ENCODE results near the gene ERCC5. TPM values are rescaled to one million over a fixed set of nuclear protein-coding genes. Genes with fewer than 3 reads are reported as not detected.

Gene ERCC5
- total RNA-seq, 1 donor from 2014 or later, result 51.1 TPM

DNA sequence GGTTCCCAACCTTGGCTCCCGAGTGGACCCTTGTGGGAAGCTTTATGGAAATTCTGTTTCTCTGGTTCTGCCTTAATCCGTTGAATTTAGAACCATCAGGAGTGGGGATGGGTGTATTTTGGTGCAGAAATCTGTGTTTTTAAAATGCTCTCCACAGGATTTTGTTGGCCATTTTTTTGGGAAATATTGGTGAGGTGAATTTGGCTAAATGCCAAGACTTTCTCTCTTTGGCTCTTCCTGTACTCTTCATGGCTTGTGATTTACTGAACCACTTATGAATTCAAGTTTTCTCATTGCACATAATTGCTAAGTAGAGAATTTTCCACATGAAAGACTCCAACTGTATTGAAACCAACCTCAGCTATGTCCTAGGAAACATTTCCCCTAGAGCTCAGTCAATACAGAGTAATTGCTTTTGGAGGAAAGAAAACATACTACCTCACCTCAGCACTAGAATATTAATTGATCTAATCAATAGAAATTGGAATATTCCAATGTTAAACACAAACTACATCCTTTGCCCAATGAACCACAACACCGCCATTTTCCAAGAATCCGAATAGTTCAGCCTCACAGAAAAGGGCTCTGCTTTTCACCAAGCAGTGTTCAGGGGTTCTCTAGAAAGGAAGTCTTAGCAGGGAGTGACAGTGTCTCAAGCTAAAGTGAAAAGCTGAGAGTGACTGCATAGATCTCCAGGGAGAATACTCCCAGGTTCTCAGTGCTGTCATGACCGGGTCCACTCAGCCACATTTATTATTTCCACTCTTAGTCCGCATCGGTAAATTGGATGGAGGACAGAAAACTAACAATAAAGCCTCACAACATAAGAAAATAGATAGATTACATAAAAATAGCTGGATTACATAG, 60.3 kb downstream of the ERCC5 start:
- Mint-ChIP-seq H3K4me3 (ENCODE audit: unreplicated experiment) (no peak overlapping the region), H3K9me3 (ENCODE audit: low read depth) (no peaks in the 10 kb centered on the region), H3K27me3 (ENCODE audit: low read depth) (peaks cover 2% of the 10 kb centered on the region), H3K36me3 (ENCODE audit: low read depth) (no peaks in the 10 kb centered on the region), H3K27ac (ENCODE audit: unreplicated experiment) (no peak overlapping the region), H3K4me1 (ENCODE audit: low read depth) (no peaks in the 10 kb centered on the region)
- no peak for DNase-seq (ENCODE audit: low spot score)
- TF ChIP-seq, protein P1, sequence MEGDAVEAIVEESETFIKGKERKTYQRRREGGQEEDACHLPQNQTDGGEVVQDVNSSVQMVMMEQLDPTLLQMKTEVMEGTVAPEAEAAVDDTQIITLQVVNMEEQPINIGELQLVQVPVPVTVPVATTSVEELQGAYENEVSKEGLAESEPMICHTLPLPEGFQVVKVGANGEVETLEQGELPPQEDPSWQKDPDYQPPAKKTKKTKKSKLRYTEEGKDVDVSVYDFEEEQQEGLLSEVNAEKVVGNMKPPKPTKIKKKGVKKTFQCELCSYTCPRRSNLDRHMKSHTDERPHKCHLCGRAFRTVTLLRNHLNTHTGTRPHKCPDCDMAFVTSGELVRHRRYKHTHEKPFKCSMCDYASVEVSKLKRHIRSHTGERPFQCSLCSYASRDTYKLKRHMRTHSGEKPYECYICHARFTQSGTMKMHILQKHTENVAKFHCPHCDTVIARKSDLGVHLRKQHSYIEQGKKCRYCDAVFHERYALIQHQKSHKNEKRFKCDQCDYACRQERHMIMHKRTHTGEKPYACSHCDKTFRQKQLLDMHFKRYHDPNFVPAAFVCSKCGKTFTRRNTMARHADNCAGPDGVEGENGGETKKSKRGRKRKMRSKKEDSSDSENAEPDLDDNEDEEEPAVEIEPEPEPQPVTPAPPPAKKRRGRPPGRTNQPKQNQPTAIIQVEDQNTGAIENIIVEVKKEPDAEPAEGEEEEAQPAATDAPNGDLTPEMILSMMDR (IDR thresholded peaks at IDR 0.05), result no peak

DNA sequence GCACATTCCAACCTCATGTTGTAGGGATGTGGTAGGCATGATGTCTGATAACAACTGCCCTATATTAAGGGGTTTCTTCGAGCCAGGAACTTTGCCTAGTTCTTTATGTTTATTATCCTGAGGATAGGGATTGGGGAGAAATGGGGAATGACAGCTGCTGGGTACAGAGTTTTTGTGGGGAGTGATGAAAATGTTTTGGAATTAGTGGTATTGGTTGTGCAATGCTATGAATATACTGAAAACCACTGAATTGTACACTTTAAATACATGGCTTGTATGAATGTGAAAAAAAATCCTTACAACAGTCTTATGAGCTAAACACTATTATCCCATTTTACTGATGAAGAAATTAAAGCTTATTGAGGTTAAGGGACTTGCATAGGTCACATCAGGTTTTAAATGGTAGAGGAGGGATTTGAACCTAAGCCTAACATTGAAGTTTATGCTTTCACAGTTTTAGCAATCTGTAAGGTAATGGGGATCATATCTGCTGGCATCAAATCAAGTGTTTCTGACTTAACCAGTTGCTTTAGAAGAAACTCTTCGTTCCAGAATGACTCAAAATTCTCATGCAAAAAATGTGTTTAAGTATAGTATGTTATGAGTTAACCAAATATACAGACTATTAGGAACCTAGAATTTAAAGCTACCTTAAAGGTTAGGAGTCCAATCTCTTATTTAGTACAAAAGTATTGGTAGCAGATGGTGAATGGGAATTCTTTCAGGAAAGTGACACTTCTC, 61.4 kb downstream of the ERCC5 start:
- DNase-seq (ENCODE audit: low spot score), result no peak
- Mint-ChIP-seq H3K4me1 (ENCODE audit: low read depth) (no peaks in the 10 kb centered on the region), H3K27ac (ENCODE audit: unreplicated experiment) (no peak overlapping the region), H3K9me3 (ENCODE audit: low read depth) (no peaks in the 10 kb centered on the region), H3K4me3 (ENCODE audit: unreplicated experiment) (no peak overlapping the region), H3K27me3 (ENCODE audit: low read depth) (peaks cover 2% of the 10 kb centered on the region), H3K36me3 (ENCODE audit: low read depth) (no peaks in the 10 kb centered on the region)
- TF ChIP-seq, protein P1 (IDR thresholded peaks at IDR 0.05), result no peak

DNA sequence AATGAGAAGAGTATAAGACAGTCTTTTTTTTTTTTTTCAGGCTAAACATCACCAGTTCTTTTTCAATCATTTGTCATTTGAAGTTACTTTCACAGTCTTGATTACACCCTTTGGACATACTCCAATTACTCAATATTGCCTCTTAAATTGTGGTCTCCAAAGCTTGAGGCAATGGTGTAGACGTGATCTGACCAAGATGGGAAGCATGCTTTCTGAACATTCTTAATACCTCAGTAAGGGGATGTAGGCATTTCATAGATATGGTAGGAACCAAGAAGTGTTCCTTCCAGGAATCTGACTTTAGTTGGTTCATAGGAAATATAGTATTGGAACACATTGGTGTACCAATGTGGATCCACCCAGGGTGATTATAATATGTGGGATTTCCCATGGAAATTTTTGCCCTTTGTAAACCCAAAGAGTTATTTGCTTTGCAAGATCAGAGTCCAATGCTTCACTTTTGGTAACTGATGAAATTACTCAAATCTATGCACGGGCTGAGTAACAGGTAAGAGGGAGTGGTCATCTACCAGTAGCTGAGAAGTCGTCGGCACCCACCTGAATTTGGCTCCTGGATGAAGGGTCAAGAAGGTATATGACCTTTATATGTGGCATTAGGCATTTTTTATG, 62.2 kb downstream of the ERCC5 start:
- H3K36me3 Mint-ChIP-seq (ENCODE audit: low read depth), result no peaks in the 10 kb centered on the region
- DNase-seq (ENCODE audit: low spot score), result no peak
- H3K27ac Mint-ChIP-seq (ENCODE audit: unreplicated experiment), result no peak overlapping the region
- H3K4me3 Mint-ChIP-seq (ENCODE audit: unreplicated experiment), result no peak overlapping the region
- H3K4me1 Mint-ChIP-seq (ENCODE audit: low read depth), result no peaks in the 10 kb centered on the region
- TF ChIP-seq, protein P1 (IDR thresholded peaks at IDR 0.05), result no peak
- peaks cover 6% of the 10 kb centered on the region for H3K27me3 Mint-ChIP-seq (ENCODE audit: low read depth)
- no peaks in the 10 kb centered on the region for H3K9me3 Mint-ChIP-seq (ENCODE audit: low read depth)

DNA sequence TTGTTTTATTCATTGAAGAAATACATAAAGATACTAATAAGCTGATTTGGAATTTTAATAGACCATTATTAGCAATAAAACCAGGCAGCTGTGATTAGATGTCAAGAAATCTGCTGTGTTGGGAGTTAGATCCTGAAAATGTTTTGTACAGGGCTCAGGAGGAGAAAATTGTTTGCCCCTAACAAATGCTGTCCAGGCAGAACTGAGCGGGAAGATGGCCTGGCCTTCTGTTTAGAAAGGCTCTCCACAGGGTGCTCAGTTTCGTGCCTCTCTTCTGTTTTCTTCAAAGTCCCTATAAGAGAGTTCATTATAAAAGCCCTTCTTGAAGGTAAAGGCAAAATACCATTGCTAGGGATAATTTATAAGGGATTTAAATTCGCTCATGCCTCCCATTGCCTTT, 64.1 kb downstream of the ERCC5 start:
- no peak overlapping the region for H3K4me3 Mint-ChIP-seq (ENCODE audit: unreplicated experiment)
- H3K27ac Mint-ChIP-seq (ENCODE audit: unreplicated experiment), result no peak overlapping the region
- no peaks in the 10 kb centered on the region for H3K36me3 Mint-ChIP-seq (ENCODE audit: low read depth)
- H3K4me1 Mint-ChIP-seq (ENCODE audit: low read depth), result no peaks in the 10 kb centered on the region
- TF ChIP-seq, protein P1 (IDR thresholded peaks at IDR 0.05), result no peak
- peaks cover 8% of the 10 kb centered on the region for H3K27me3 Mint-ChIP-seq (ENCODE audit: low read depth)
- no peaks in the 10 kb centered on the region for H3K9me3 Mint-ChIP-seq (ENCODE audit: low read depth)
- no peak for DNase-seq (ENCODE audit: low spot score)

DNA sequence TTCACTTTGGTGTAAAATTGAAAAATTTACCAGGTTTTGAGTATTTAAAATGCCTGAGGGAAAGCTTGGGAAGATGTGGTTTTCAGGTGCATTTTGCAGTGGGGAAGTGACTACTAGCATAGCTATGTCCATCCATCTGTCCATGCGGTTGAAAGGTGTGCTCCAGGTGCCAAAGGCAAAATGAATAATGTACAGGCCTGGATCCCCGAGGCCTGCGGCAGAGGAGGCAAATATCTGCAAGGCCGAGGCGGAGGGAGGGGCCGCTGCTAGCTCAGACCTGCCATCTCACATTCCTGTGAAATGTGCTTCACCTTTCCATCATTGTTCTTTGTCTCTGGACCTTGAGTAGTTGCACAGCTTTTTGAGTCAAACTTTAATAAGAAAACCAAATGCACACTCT, 65.5 kb downstream of the ERCC5 start:
- H3K4me3 Mint-ChIP-seq (ENCODE audit: unreplicated experiment), result no peak overlapping the region
- H3K4me1 Mint-ChIP-seq (ENCODE audit: low read depth), result peaks cover 3% of the 10 kb centered on the region
- H3K27ac Mint-ChIP-seq (ENCODE audit: unreplicated experiment), result no peak overlapping the region
- H3K9me3 Mint-ChIP-seq (ENCODE audit: low read depth), result no peaks in the 10 kb centered on the region
- peaks cover 8% of the 10 kb centered on the region for H3K27me3 Mint-ChIP-seq (ENCODE audit: low read depth)
- DNase-seq (ENCODE audit: low spot score), result no peak
- TF ChIP-seq, protein P1 (IDR thresholded peaks at IDR 0.05), result no peak
- no peaks in the 10 kb centered on the region for H3K36me3 Mint-ChIP-seq (ENCODE audit: low read depth)

Measured in chondrocyte (in vitro differentiated cells).